HG03558 (cell line): ENCODE measurements around the gene OLR1.
"Not testable (repeated sequence)": the region's sequence is repeated elsewhere in the genome, so short reads cannot be mapped to it uniquely, and the experiment has no call there.

Source experiments
- ATAC-seq: cut with Tn5 transposase; IDR thresholded peaks from one replicate; pipeline ENCODE4 v1.9.1; 2021; ENCODE audit warnings: moderate number of reproducible peaks; ENCODE audit not compliant: unreplicated experiment; ENCODE audit errors: extremely low read depth

OLR1 gene

GRCh38 chr12:10191865-10192264 is 19.9 kb upstream of the OLR1 start:
- no peak for ATAC-seq

GRCh38 chr12:10190558-10191388 is 18.8 kb upstream of the OLR1 start:
- peak; percentile 70 for ATAC-seq

GRCh38 chr12:10189653-10190052 is 17.7 kb upstream of the OLR1 start:
- ATAC-seq, result no peak

GRCh38 chr12:10186958-10187357 is 15.0 kb upstream of the OLR1 start:
- not testable (repeated sequence) for ATAC-seq

GRCh38 chr12:10186299-10186698 is 14.4 kb upstream of the OLR1 start:
- ATAC-seq, result no peak

GRCh38 chr12:10184261-10184843 is 12.4 kb upstream of the OLR1 start:
- ATAC-seq, result no peak

GRCh38 chr12:10182354-10183049 is 10.6 kb upstream of the OLR1 start:
- ATAC-seq, result no peak

GRCh38 chr12:10179776-10180181 is 7.8 kb upstream of the OLR1 start:
- ATAC-seq, result no peak

- ATAC-seq, result no peak
Measured at GRCh38 chr12:10178821-10179220, 6.9 kb upstream of the OLR1 start, which contains the start of gene TMEM52B. TSS of gene TMEM52B (plus strand) at chr12:10179032. CDS start at chr12:10179575, 543 bp downstream.

- no peak for ATAC-seq
Measured at GRCh38 chr12:10175846-10176636, 4.1 kb upstream of the OLR1 start.

- no peak for ATAC-seq
Measured at GRCh38 chr12:10174986-10175614, 3.2 kb upstream of the OLR1 start.

GRCh38 chr12:10170216-10170615 is 1.7 kb downstream of the OLR1 start:
- no peak for ATAC-seq

- ATAC-seq, result no peak
Measured at GRCh38 chr12:10169104-10169503, 2.8 kb downstream of the OLR1 start.

GRCh38 chr12:10167599-10167998 is 4.3 kb downstream of the OLR1 start:
- no peak for ATAC-seq

- ATAC-seq, result no peak
Measured at GRCh38 chr12:10165421-10165820, 6.5 kb downstream of the OLR1 start.

- ATAC-seq, result no peak
Measured at GRCh38 chr12:10163084-10163483, 8.8 kb downstream of the OLR1 start.

- no peak for ATAC-seq
Measured at GRCh38 chr12:10160617-10161385, 11.1 kb downstream of the OLR1 start.

GRCh38 chr12:10159280-10159679 is 12.7 kb downstream of the OLR1 start:
- no peak for ATAC-seq

- no peak for ATAC-seq
Measured at GRCh38 chr12:10158406-10158805, 13.5 kb downstream of the OLR1 start.
